Sigmoid colon (tissue), 7 donors: ENCODE data around the gene MTF2. TPM values are rescaled to one million over a fixed set of nuclear protein-coding genes. Genes with fewer than 3 reads are reported as not detected.

Experiments used
- DNase-seq: peaks from one replicate; pipeline ENCODE4 v3.0.0-alpha.2; 2019
- H3K27ac ChIP-seq, 4 donors: fragments of 200-600 bp; sonication (generic); one replicate each; pipeline ENCODE4 v1.5.1; 2016 to 2019; ENCODE audit warnings: mild to moderate bottlenecking in 1 of 4
- H3K27me3 ChIP-seq, 3 donors: fragments of 200-600 bp; sonication (generic); one replicate each; pipeline ENCODE4 v1.5.1; 2019; ENCODE audit warnings: mild to moderate bottlenecking in 1 of 3
- H3K36me3 ChIP-seq, 4 donors: fragments of 200-600 bp; sonication (generic); one replicate each; pipeline ENCODE4 v1.5.1; 2016 to 2019
- H3K4me1 ChIP-seq, 4 donors: fragments of 200-600 bp; sonication (generic); one replicate each; pipeline ENCODE4 v1.5.1; 2017 to 2019
- H3K4me3 ChIP-seq, 4 donors: fragments of 200-600 bp; sonication (generic); one replicate each; pipeline ENCODE4 v1.5.1; 2017 to 2019; ENCODE audit warnings: mild to moderate bottlenecking in 2 of 4, moderate library complexity in 1 of 4
- H3K9me3 ChIP-seq, 4 donors: fragments of 200-600 bp in 3 of 4; sonication (generic) in 3 of 4; one replicate each; pipeline versions ENCODE4 v1.5.1 to v1.6.1; 2013 to 2019
- EP300 ChIP-seq, 4 donors: sonication (generic); formaldehyde crosslinking; IDR thresholded peaks; one replicate each; pipeline ENCODE4 v1.6.1; 2017; ENCODE audit warnings: antibody characterized with exemption in 4 of 4
- POLR2A ChIP-seq, 2 donors: fragments of 450-650 bp; IDR thresholded peaks; one replicate each; pipeline ENCODE4 v1.6.1; 2016; ENCODE audit warnings: antibody characterized with exemption in 2 of 2, mild to moderate bottlenecking in 2 of 2, moderate library complexity in 2 of 2
- POLR2AphosphoS5 ChIP-seq, 4 donors: sonication (generic); formaldehyde crosslinking; IDR thresholded peaks; one replicate each; pipeline ENCODE4 v1.6.1; 2017; ENCODE audit warnings: antibody characterized with exemption in 4 of 4
- WGBS, 2 donors: extraction: QIAGEN DNeasy Blood & Tissue Kit; methylation state at CpG; one replicate each; pipeline ENCODE4 v1.1.7; 2013; 5-methylcytosine and 5-hydroxymethylcytosine counted together
- intact Hi-C: fragments of 100-400 bp; cut with DNase I; formaldehyde crosslinking; loops from one replicate; pipeline ENCODE4 v1.15.1; 2023
- polyA plus RNA-seq, 3 donors: library from polyadenylated mRNA; stranded (reverse); fragments of 200-250 nt; gene quantifications; one replicate each; pipeline ENCODE4 v1.2.3, GENCODE V29; 2013
- total RNA-seq, 4 donors: library from RNA; depleted of rRNA; stranded (reverse); fragments of >200 nt; gene quantifications; one replicate each; pipeline ENCODE4 v1.1.0, GENCODE V29; 2016
- TF ChIP-seq, protein P1 (sequence below), 4 experiments: fragments of 450-650 bp in 3 of 4; fragments of 200-600 bp in 1 of 4; IDR thresholded peaks; one replicate each; pipeline ENCODE4 v1.5.1; 2016 to 2019; ENCODE audit warnings: antibody characterized with exemption in 4 of 4, mild to moderate bottlenecking in 3 of 4, moderate library complexity in 2 of 4
- donor health status: healthy with polysubstance abuse.
- donor health status: Bipolar disorder and iron deficiency.
- donor health status: healthy.

Gene MTF2
- total and polyA plus RNA-seq, 7 donors = 7.2 to 17.8 (median 12.3) TPM

DNA sequence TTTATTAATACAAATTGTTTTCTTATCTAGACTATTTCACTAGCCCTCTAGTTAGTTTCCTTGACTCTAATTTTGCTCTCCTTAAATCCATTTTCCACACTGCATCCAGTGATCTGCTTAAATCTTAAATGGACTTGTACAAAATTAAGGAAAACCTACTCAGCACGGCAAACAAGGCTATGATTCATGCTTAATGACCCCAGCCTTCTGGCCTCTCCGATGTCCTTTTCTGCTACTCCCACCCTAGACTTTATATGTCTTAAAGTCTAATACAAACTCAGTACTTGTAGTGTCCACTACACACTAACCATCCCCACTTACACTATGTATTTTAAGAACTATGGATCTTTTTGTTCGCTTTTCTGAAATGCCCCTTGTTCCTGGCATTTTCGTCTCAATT is 98.9 kb downstream of the MTF2 start:
- intact Hi-C loops = loop anchor here (10.0 kb wide), 1 partner anchor 393 kb away; the partner anchor contains the start of gene EVI5
- 23 to 51% methylated on average over 4 of the region's 4 CpGs for WGBS, 2 donors

DNA sequence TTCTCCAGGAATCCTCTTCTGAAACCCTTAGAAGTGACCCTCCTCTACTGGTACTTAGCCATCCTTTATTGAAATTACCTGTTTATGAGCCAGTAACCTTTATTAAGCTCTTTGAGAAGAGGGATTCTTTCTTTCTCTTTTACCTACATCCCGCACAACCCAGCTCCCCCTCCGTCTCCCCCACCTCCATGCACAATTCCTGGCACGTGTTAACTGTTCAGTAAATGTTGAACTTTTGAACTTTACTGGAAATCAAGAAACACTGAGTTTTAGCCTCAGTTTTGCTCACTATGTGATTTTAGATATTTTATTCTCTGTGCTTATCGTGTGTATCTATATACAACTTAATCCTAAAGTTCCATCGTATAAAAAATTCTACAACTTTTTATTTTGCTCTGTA is 99.3 kb downstream of the MTF2 start:
- Histone ChIP-seq H3K4me1 (peaks cover 0 to 32% (median 26%) of the 10 kb centered on the region in 4 donors), H3K36me3 (peaks cover 0 to 8% (median 0%) of the 10 kb centered on the region in 4 donors), H3K27me3 (no peaks in the 10 kb centered on the region), H3K4me3 (peak overlapping the region; percentile 60 to 95 (median 82)), H3K9me3 (no peaks in the 10 kb centered on the region), H3K27ac (peak overlapping the region in 2 of 4 donors; percentile 98 to 99)
- intact Hi-C loops = loop anchor here (10.0 kb wide), 1 partner anchor 394 kb away; the partner anchor contains the start of gene EVI5
- 11 to 39% methylated on average over 5 of the region's 5 CpGs for WGBS, 2 donors
- DNase-seq = no peak
- TF ChIP-seq POLR2AphosphoS5 (IDR thresholded peaks at IDR 0.05) (no peak), EP300 (IDR thresholded peaks at IDR 0.05) (no peak), POLR2A (IDR thresholded peaks at IDR 0.05) (no peak)
- TF ChIP-seq, protein P1, sequence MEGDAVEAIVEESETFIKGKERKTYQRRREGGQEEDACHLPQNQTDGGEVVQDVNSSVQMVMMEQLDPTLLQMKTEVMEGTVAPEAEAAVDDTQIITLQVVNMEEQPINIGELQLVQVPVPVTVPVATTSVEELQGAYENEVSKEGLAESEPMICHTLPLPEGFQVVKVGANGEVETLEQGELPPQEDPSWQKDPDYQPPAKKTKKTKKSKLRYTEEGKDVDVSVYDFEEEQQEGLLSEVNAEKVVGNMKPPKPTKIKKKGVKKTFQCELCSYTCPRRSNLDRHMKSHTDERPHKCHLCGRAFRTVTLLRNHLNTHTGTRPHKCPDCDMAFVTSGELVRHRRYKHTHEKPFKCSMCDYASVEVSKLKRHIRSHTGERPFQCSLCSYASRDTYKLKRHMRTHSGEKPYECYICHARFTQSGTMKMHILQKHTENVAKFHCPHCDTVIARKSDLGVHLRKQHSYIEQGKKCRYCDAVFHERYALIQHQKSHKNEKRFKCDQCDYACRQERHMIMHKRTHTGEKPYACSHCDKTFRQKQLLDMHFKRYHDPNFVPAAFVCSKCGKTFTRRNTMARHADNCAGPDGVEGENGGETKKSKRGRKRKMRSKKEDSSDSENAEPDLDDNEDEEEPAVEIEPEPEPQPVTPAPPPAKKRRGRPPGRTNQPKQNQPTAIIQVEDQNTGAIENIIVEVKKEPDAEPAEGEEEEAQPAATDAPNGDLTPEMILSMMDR (IDR thresholded peaks at IDR 0.05) = no peak

More for the DNA sequence above, 98.9 kb downstream of the MTF2 start:
- no peak for DNase-seq
- Histone ChIP-seq H3K9me3 (no peaks in the 10 kb centered on the region), H3K4me1 (peaks cover 0 to 35% (median 30%) of the 10 kb centered on the region in 4 donors), H3K27ac (peak overlapping the region in 2 of 4 donors; percentile 98 to 99), H3K36me3 (peaks cover 0 to 8% (median 0%) of the 10 kb centered on the region in 4 donors), H3K4me3 (peak overlapping the region; percentile 60 to 95 (median 82)), H3K27me3 (no peaks in the 10 kb centered on the region)
- TF ChIP-seq EP300 (IDR thresholded peaks at IDR 0.05) (no peak), POLR2AphosphoS5 (IDR thresholded peaks at IDR 0.05) (no peak), POLR2A (IDR thresholded peaks at IDR 0.05) (no peak)
- TF ChIP-seq, protein P1 (IDR thresholded peaks at IDR 0.05) = no peak

DNA sequence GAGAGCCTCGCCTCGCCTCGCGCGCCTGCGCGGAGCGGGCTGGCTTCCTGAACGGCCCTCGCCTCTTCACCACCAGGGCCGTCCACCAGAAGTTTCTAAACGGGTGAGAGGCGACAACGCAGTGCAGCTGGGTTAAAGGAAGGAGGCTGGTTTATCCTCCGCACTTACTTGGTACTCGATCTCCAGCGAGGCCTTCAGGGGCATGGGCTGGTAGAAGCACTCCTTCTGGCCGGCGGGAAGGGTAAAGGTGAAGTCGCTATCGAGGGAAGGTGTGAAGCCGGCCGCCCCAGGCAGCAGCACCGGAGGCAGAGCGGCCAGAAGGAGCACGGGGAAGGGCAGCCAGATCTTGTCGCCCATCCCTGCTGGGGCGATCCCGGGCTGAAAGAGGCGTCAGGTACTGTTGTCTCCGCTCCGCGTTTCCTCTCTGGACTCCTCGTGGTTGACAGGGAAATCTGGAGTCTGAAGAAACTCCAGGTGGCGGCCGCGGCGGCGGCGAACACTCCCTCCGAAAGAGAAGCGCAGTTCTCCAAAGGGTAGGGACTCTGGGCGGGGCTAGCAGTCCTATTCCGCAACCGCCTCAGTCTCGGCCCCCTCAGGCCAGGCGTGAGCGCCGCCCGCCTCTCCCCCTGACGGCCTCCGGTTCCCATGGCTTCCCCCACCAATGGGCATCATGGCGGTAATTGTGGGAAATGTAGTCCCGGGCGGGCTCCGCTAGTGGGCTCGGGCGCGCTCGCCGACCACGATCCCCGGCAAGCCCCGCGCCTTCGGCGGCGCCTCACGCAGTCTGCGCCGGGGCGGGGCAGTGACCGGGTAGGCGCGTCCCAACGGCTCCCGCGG is 101.0 kb downstream of the MTF2 start, which contains the start of gene TMED5:
TSS of gene TMED5 (minus strand) at position 528 of the 837 bp plus-strand sequence. CDS start at position 357, 171 bp downstream.
- DNase-seq = peak; percentile 99
- Histone ChIP-seq H3K4me3 (peak within 1 kb of the TSS; percentile 60 to 95 (median 82)), H3K4me1 (peaks cover 0 to 32% (median 23%) of the 10 kb centered on the region in 4 donors), H3K9me3 (no peaks in the 10 kb centered on the region), H3K27ac (peak within 1 kb of the TSS; percentile 96 to 99 (median 98)), H3K27me3 (no peaks in the 10 kb centered on the region), H3K36me3 (no peaks in the 10 kb centered on the region)
- TF ChIP-seq, protein P1 (IDR thresholded peaks at IDR 0.05) = peak in 3 of 4 experiments; percentile 22 to 52 (median 35)
- TF ChIP-seq POLR2A (IDR thresholded peaks at IDR 0.05) = peak; percentile 93 to 94
- no peak for TF ChIP-seq EP300 (IDR thresholded peaks at IDR 0.05)
- TF ChIP-seq POLR2AphosphoS5 (IDR thresholded peaks at IDR 0.05) = peak; percentile 95 to 98 (median 97)
- intact Hi-C loops = loop anchor here (1.0 to 10.0 kb wide), 4 partner anchors 101 to 667 kb away; partner anchors contain the start of genes DR1, EVI5 and MTF2
- 0% methylated on average over 78 of the region's 78 CpGs for WGBS, 2 donors

DNA sequence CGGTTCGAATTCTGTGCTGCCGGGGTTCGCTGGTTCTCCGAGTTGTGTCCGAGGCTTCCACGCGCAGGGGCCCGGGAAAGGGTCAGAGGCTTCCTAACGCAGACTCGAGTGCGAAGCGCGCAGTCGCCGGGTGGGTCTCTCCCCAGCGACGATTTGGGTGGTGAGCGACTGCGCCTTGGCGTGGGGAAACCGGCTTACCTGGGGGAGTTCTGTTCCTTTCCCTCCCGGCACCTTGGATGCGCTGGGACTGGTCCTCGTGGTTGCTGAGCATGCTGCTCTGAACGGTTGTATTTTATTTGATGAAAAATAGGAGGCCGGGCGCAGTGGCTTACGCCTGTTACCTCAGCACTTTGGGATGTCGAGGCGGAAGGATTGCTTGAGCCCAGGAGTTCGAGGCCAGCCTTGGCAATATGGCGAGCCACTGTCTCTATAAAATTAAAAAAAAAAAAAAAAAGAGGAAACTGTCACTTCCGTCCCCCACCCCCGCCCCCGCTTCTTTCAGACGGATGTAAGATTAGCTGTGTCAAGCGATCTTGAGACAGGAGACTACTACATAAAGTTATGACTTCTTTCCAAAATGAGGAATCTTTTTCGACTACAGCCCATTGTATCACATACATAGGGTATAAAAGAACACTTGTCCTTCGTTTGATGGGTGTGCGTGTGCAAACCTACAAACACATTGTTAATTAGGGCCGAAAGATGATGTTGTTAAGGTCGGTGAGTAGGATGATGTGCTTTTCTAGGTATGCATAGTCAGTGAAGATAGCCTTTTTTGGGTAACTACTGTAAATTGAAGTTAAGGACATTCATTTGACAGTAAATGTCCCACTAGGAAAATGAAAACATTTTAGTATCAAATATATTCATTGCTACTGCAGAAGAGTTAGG is 101.9 kb downstream of the MTF2 start, which contains the start of gene CCDC18:
TSS of gene CCDC18 (plus strand) at position 2 of the 891 bp plus-strand sequence. CDS start 2,638 bp downstream, outside the sequence.
- no peaks in the 10 kb centered on the region for H3K36me3 ChIP-seq
- H3K4me3 ChIP-seq = peak within 1 kb of the TSS; percentile 60 to 95 (median 82)
- no peaks in the 10 kb centered on the region for H3K9me3 ChIP-seq
- TF ChIP-seq POLR2A (IDR thresholded peaks at IDR 0.05) (no peak), EP300 (IDR thresholded peaks at IDR 0.05) (no peak), POLR2AphosphoS5 (IDR thresholded peaks at IDR 0.05) (no peak)
- TF ChIP-seq, protein P1 (IDR thresholded peaks at IDR 0.05) = no peak
- peaks cover 0 to 32% (median 23%) of the 10 kb centered on the region in 4 donors for H3K4me1 ChIP-seq
- peak within 1 kb of the TSS; percentile 96 to 99 (median 98) for H3K27ac ChIP-seq
- WGBS, 2 donors = 1 to 2% methylated on average over 43 of the region's 43 CpGs
- H3K27me3 ChIP-seq = no peaks in the 10 kb centered on the region
- DNase-seq = no peak
- intact Hi-C loops = loop anchor here (1.0 to 2.0 kb wide), 3 partner anchors 102 to 666 kb away; partner anchors contain the start of genes DR1 and MTF2
